Prostate gland (tissue), 2 donors: ENCODE data around the gene GATAD1.

Experiments used
- CTCF ChIP-seq, 4 experiments: fragments of 200-600 bp in 2 of 4; fragments of 450-650 bp in 2 of 4; sonication (generic) in 2 of 4; IDR thresholded peaks; 1 replicate in 3 of 4; 2 replicates in 1 of 4; pipeline ENCODE4 v1.5.1; 2016 to 2019; ENCODE audit warnings: antibody characterized with exemption in 4 of 4, mild to moderate bottlenecking in 2 of 4, moderate library complexity in 2 of 4
- POLR2AphosphoS5 ChIP-seq: sonication (generic); formaldehyde crosslinking; IDR thresholded peaks from one replicate; pipeline ENCODE4 v1.6.1; 2017; ENCODE audit warnings: antibody characterized with exemption

GRCh38 chr7:92436612-92437445 is 10.5 kb upstream of the GATAD1 start:
- no peak for TF ChIP-seq CTCF (IDR thresholded peaks at IDR 0.05)
- no peak for TF ChIP-seq POLR2AphosphoS5
